Femur (tissue), 1 donor: ENCODE results near the gene APEH.

ENCODE experiments used
- DNase-seq: peaks from one replicate; pipeline ENCODE4 v3.0.0-alpha.2; 2017

The APEH gene

GRCh38 chr3:49733551-49733950, 59.4 kb downstream of the APEH start:
- DNase-seq = no peak
